Right lobe of liver (tissue), 4 donors: ENCODE measurements around the gene CHMP6.
"Not testable (repeated sequence)": the region's sequence is repeated elsewhere in the genome, so short reads cannot be mapped to it uniquely, and the experiment has no call there.

Source experiments
- POLR2A ChIP-seq: fragments of 450-650 bp; IDR thresholded peaks from one replicate; pipeline ENCODE4 v1.6.1; 2017; ENCODE audit warnings: antibody characterized with exemption, mild to moderate bottlenecking
- TF ChIP-seq, protein P1 (sequence below), 4 donors: fragments of 200-600 bp in 3 of 4; fragments of 450-650 bp in 1 of 4; IDR thresholded peaks; one replicate each; pipeline versions ENCODE4 v1.5.1 to v1.8.0; 2016 to 2022; ENCODE audit warnings: antibody characterized with exemption in 4 of 4, mild to moderate bottlenecking in 2 of 4
- donor health status: DM: no; HTN: no; CAD: no.
- donor health status: DM: no; HTN: no; CAD: no.
- donor health status: DM: no; HTN: yes; CAD: no.

DNA sequence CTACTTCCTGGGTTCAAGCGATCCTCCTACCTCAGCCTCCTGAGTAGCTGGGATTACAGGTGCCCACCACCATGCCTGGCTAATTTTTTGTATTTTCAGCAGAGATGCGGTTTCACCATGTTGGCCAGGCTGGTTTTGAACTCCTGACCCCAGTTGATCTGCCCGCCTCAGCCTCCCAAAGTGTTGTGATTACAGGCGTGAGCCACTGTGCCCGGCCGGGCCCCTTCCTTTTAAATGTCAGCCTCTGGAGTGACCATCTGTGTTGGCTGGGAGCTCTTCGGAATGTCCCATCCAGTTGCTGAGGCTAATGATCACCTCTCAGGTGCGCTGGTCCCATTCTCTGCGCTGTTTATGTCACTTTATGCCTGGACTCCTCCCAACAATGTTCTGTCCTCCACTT lies 38.7 kb downstream of the CHMP6 start:
- TF ChIP-seq, protein P1, sequence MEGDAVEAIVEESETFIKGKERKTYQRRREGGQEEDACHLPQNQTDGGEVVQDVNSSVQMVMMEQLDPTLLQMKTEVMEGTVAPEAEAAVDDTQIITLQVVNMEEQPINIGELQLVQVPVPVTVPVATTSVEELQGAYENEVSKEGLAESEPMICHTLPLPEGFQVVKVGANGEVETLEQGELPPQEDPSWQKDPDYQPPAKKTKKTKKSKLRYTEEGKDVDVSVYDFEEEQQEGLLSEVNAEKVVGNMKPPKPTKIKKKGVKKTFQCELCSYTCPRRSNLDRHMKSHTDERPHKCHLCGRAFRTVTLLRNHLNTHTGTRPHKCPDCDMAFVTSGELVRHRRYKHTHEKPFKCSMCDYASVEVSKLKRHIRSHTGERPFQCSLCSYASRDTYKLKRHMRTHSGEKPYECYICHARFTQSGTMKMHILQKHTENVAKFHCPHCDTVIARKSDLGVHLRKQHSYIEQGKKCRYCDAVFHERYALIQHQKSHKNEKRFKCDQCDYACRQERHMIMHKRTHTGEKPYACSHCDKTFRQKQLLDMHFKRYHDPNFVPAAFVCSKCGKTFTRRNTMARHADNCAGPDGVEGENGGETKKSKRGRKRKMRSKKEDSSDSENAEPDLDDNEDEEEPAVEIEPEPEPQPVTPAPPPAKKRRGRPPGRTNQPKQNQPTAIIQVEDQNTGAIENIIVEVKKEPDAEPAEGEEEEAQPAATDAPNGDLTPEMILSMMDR (IDR thresholded peaks at IDR 0.05) = not testable (repeated sequence)
- TF ChIP-seq POLR2A = not testable (repeated sequence)
